Astrocyte (in vitro differentiated cells and primary cell): Measurements from ENCODE around the gene FHIT. TPM values are rescaled to one million over a fixed set of nuclear protein-coding genes. Genes with fewer than 3 reads are reported as not detected.

Source experiments
- DNase-seq: peaks from one replicate; pipeline ENCODE4 v3.0.0-alpha.2; 2010; ENCODE audit warnings: low read depth
- FAIRE-seq: peaks from 2 replicates; lab custom pipeline; 2011; peaks lifted over from hg19 to GRCh38; lab: Jason Lieb, UNC
- H2AFZ ChIP-seq: 2 replicates; pipeline ENCODE4 v1.6.0; 2012; ENCODE audit warnings: low read depth, low read length, inconsistent platforms
- H3K27ac ChIP-seq: 2 replicates; pipeline ENCODE4 v1.5.1; 2011; ENCODE audit warnings: low read depth, low read length, inconsistent platforms
- H3K27me3 ChIP-seq: 2 replicates; pipeline ENCODE4 v1.6.0; 2011; ENCODE audit warnings: low read length, inconsistent platforms; ENCODE audit not compliant: insufficient read depth
- H3K36me3 ChIP-seq: 2 replicates; pipeline ENCODE4 v1.5.1; 2011; ENCODE audit warnings: low read length, inconsistent platforms; ENCODE audit not compliant: insufficient read depth
- H3K4me1 ChIP-seq: 2 replicates; pipeline ENCODE4 v1.5.1; 2011; ENCODE audit warnings: low read length, inconsistent platforms; ENCODE audit not compliant: insufficient read depth
- H3K4me2 ChIP-seq: 2 replicates; pipeline ENCODE4 v1.6.0; 2012; ENCODE audit warnings: low read length, inconsistent platforms
- H3K4me3 ChIP-seq: 2 replicates; pipeline ENCODE4 v1.5.1; 2011; ENCODE audit warnings: low read depth, mild to moderate bottlenecking, low read length, inconsistent platforms; ENCODE audit not compliant: insufficient read depth
- H3K79me2 ChIP-seq: 2 replicates; pipeline ENCODE4 v1.6.0; 2012; ENCODE audit warnings: mild to moderate bottlenecking, low read length, inconsistent platforms; ENCODE audit not compliant: insufficient read depth
- H3K9ac ChIP-seq: 2 replicates; pipeline ENCODE4 v1.6.0; 2012; ENCODE audit warnings: mild to moderate bottlenecking, low read length, inconsistent platforms
- H3K9me3 ChIP-seq: 2 replicates; pipeline ENCODE4 v1.5.1; 2012; ENCODE audit warnings: low read depth, mild to moderate bottlenecking, low read length, inconsistent platforms; ENCODE audit not compliant: insufficient read depth
- H4K20me1 ChIP-seq: 2 replicates; pipeline ENCODE4 v1.6.0; 2012; ENCODE audit warnings: low read length, inconsistent platforms; ENCODE audit not compliant: insufficient read depth
- H3K27ac Mint-ChIP-seq: one replicate; pipeline ENCODE4 v1.8.0; 2021; ENCODE audit warnings: mild to moderate bottlenecking, mixed read lengths; ENCODE audit not compliant: unreplicated experiment
- H3K27me3 Mint-ChIP-seq: one replicate; pipeline ENCODE4 v1.8.0; 2021; ENCODE audit warnings: low read depth, mixed read lengths; ENCODE audit not compliant: unreplicated experiment
- H3K36me3 Mint-ChIP-seq: one replicate; pipeline ENCODE4 v1.8.0; 2021; ENCODE audit warnings: low read depth, mixed read lengths; ENCODE audit not compliant: unreplicated experiment
- H3K4me1 Mint-ChIP-seq: one replicate; pipeline ENCODE4 v1.8.0; 2021; ENCODE audit warnings: low read depth, mixed read lengths; ENCODE audit not compliant: unreplicated experiment
- H3K4me3 Mint-ChIP-seq: one replicate; pipeline ENCODE4 v1.8.0; 2021; ENCODE audit warnings: mild to moderate bottlenecking, moderate library complexity, mixed read lengths; ENCODE audit not compliant: unreplicated experiment
- H3K9me3 Mint-ChIP-seq: one replicate; pipeline ENCODE4 v1.8.0; 2021; ENCODE audit warnings: mild to moderate bottlenecking, mixed read lengths; ENCODE audit not compliant: unreplicated experiment
- EZH2 ChIP-seq: IDR thresholded peaks from 2 replicates; pipeline ENCODE4 v1.6.1; 2012; ENCODE audit warnings: mild to moderate bottlenecking, low read length, inconsistent platforms; ENCODE audit not compliant: insufficient read depth
- total RNA-seq: library from RNA; stranded (reverse); gene quantifications from 2 replicates; pipeline ENCODE4 v1.2.1, GENCODE V29; 2021
- TF ChIP-seq, protein P1 (sequence below): IDR thresholded peaks from 2 replicates; pipeline ENCODE4 v1.5.1; 2011; ENCODE audit warnings: low read depth, mild to moderate bottlenecking, inconsistent platforms, low read length, moderate library complexity; ENCODE audit not compliant: insufficient read depth

Gene FHIT
- total RNA-seq, 1 donor from 2014 or later: 6.7 TPM

GRCh38 chr3:59894425-59895121 lies 1356.7 kb downstream of the FHIT start:
- no peak for FAIRE-seq

GRCh38 chr3:59890639-59891038 lies 1360.6 kb downstream of the FHIT start:
- H3K79me2 ChIP-seq: no peaks in the 10 kb centered on the region
- no peak overlapping the region for H3K9ac ChIP-seq
- FAIRE-seq (no peak), DNase-seq (no peak)
- H3K4me1 ChIP-seq: no peaks in the 10 kb centered on the region
- Mint-ChIP-seq H3K4me3 (no peak overlapping the region), H3K27ac (no peak overlapping the region), H3K36me3 (no peaks in the 10 kb centered on the region), H3K27me3 (peaks cover 2% of the 10 kb centered on the region), H3K9me3 (peaks cover 2% of the 10 kb centered on the region), H3K4me1 (peaks cover 16% of the 10 kb centered on the region)
- H3K9me3 ChIP-seq: no peaks in the 10 kb centered on the region
- no peak for TF ChIP-seq EZH2
- TF ChIP-seq, protein P1, sequence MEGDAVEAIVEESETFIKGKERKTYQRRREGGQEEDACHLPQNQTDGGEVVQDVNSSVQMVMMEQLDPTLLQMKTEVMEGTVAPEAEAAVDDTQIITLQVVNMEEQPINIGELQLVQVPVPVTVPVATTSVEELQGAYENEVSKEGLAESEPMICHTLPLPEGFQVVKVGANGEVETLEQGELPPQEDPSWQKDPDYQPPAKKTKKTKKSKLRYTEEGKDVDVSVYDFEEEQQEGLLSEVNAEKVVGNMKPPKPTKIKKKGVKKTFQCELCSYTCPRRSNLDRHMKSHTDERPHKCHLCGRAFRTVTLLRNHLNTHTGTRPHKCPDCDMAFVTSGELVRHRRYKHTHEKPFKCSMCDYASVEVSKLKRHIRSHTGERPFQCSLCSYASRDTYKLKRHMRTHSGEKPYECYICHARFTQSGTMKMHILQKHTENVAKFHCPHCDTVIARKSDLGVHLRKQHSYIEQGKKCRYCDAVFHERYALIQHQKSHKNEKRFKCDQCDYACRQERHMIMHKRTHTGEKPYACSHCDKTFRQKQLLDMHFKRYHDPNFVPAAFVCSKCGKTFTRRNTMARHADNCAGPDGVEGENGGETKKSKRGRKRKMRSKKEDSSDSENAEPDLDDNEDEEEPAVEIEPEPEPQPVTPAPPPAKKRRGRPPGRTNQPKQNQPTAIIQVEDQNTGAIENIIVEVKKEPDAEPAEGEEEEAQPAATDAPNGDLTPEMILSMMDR: no peak
- H3K27ac ChIP-seq: no peak overlapping the region
- no peak overlapping the region for H3K4me2 ChIP-seq
- H2AFZ ChIP-seq: no peak overlapping the region
- no peaks in the 10 kb centered on the region for H3K27me3 ChIP-seq
- H3K36me3 ChIP-seq: no peaks in the 10 kb centered on the region
- H4K20me1 ChIP-seq: no peaks in the 10 kb centered on the region
- no peak overlapping the region for H3K4me3 ChIP-seq

More at GRCh38 chr3:59894425-59895121, 1356.7 kb downstream of the FHIT start:
- H3K9me3 Mint-ChIP-seq: peaks cover 2% of the 10 kb centered on the region
- Histone ChIP-seq H3K27me3 (no peaks in the 10 kb centered on the region), H3K9ac (no peak overlapping the region), H3K9me3 (no peaks in the 10 kb centered on the region), H3K36me3 (no peaks in the 10 kb centered on the region), H3K79me2 (no peaks in the 10 kb centered on the region), H3K4me2 (no peak overlapping the region), H2AFZ (no peak overlapping the region), H3K27ac (no peak overlapping the region), H3K4me1 (no peaks in the 10 kb centered on the region), H4K20me1 (no peaks in the 10 kb centered on the region), H3K4me3 (no peak overlapping the region)
- H3K36me3 Mint-ChIP-seq: no peaks in the 10 kb centered on the region
- peaks cover 3% of the 10 kb centered on the region for H3K4me1 Mint-ChIP-seq
- no peak for DNase-seq
- peaks cover 2% of the 10 kb centered on the region for H3K27me3 Mint-ChIP-seq
- no peak overlapping the region for H3K4me3 Mint-ChIP-seq
- TF ChIP-seq, protein P1: no peak
- TF ChIP-seq EZH2: no peak
- no peak overlapping the region for H3K27ac Mint-ChIP-seq

- peak overlapping the region; percentile 49 for H3K27ac Mint-ChIP-seq
- no peaks in the 10 kb centered on the region for H3K9me3 Mint-ChIP-seq
- Histone ChIP-seq H3K4me2 (no peak overlapping the region), H3K79me2 (no peaks in the 10 kb centered on the region), H3K27me3 (no peaks in the 10 kb centered on the region), H4K20me1 (no peaks in the 10 kb centered on the region), H2AFZ (no peak overlapping the region), H3K27ac (no peak overlapping the region), H3K9me3 (no peaks in the 10 kb centered on the region), H3K9ac (no peak overlapping the region), H3K4me3 (no peak overlapping the region), H3K36me3 (no peaks in the 10 kb centered on the region), H3K4me1 (no peaks in the 10 kb centered on the region)
- peaks cover 20% of the 10 kb centered on the region for H3K4me1 Mint-ChIP-seq
- no peak overlapping the region for H3K4me3 Mint-ChIP-seq
- DNase-seq (peak; percentile 29), FAIRE-seq (no peak)
- H3K36me3 Mint-ChIP-seq: no peaks in the 10 kb centered on the region
- TF ChIP-seq, protein P1: no peak
- no peak for TF ChIP-seq EZH2
- H3K27me3 Mint-ChIP-seq: no peaks in the 10 kb centered on the region
These were observed 1364.5 kb downstream of the FHIT start for GRCh38 chr3:59886790-59887189.
